GM12878 (cell line): ENCODE data around the gene PSMD11. TPM values are rescaled to one million over a fixed set of nuclear protein-coding genes. Genes with fewer than 3 reads are reported as not detected.

Experiments used
- ATAC-seq: fragments of 200-7000 bp; cut with Tn5 transposase; 3 replicates; pipeline ENCODE4 v1.9.1; 2020; ENCODE audit warnings: mild to moderate bottlenecking, moderate library complexity
- BruUV-seq: library from RNA; stranded (reverse); fragments of 400-500 nt; replicated peaks from 2 replicates; lab custom pipeline; 2021; lab: Mats Ljungman, UMichigan
- CTCF ChIA-PET: fragments of 300-600 bp; sonication (Branson Sonifier 250); formaldehyde crosslinking; extraction: SDS; loops from one replicate; lab custom pipeline; 2021; ENCODE audit warnings: inconsistent platforms; lab: Yijun Ruan, JAX
- POLR2A ChIA-PET: fragments of 350-600 bp; formaldehyde crosslinking; extraction: SDS; loops from one replicate; lab custom pipeline; 2021; ENCODE audit warnings: inconsistent platforms; lab: Charles Lee
- RAD21 ChIA-PET: fragments of 300-600 bp; sonication (Branson Sonifier 250); formaldehyde crosslinking; loops from one replicate; lab custom pipeline; 2023; ENCODE audit warnings: antibody characterized with exemption; ENCODE audit not compliant: unreplicated experiment; lab: Charles Lee
- SMC1A ChIA-PET: fragments of 300-600 bp; sonication (Branson Sonifier 250); formaldehyde crosslinking; loops from one replicate; lab custom pipeline; 2023; ENCODE audit not compliant: unreplicated experiment, uncharacterized antibody; lab: Charles Lee
- DNase-seq: peaks from one replicate; pipeline ENCODE4 v3.0.0-alpha.2; 2011; ENCODE audit warnings: low read depth, low spot score
- FAIRE-seq: peaks from 3 replicates; lab custom pipeline; 2011; peaks lifted over from hg19 to GRCh38; lab: Jason Lieb, UNC
- H2AFZ ChIP-seq: 2 replicates; pipeline ENCODE4 v1.6.0; 2011; ENCODE audit warnings: low read depth, low read length, control low read depth; ENCODE audit not compliant: control insufficient read depth
- H3K27ac ChIP-seq: 2 replicates; pipeline ENCODE4 v1.5.1; 2011; ENCODE audit warnings: control low read depth; ENCODE audit not compliant: control insufficient read depth, insufficient read depth
- H3K27me3 ChIP-seq, 2 experiments: replicated peaks in 1 of 2; 2 replicates each; pipeline versions ENCODE4 v1.6.0 to v1.6.1; 2011; ENCODE audit warnings: low read length in 1 of 2; ENCODE audit not compliant: control insufficient read depth in 2 of 2, insufficient read depth in 2 of 2
- H3K36me3 ChIP-seq, 2 experiments: 2 replicates each; pipeline ENCODE4 v1.5.1; 2011; ENCODE audit warnings: low read length in 1 of 2; ENCODE audit not compliant: control insufficient read depth in 2 of 2, insufficient read depth in 2 of 2
- H3K4me1 ChIP-seq: 2 replicates; pipeline ENCODE4 v1.6.1; 2011; ENCODE audit warnings: mild to moderate bottlenecking, low read length, moderate library complexity, mixed read lengths; ENCODE audit not compliant: control insufficient read depth, insufficient read depth
- H3K4me2 ChIP-seq: 2 replicates; pipeline ENCODE4 v1.6.0; 2011; ENCODE audit warnings: control low read depth; ENCODE audit not compliant: control insufficient read depth, insufficient read depth
- H3K4me3 ChIP-seq: fragments of 200-600 bp; sonication (generic); 2 replicates; pipeline ENCODE4 v1.5.1; 2016
- H3K79me2 ChIP-seq: 2 replicates; pipeline ENCODE4 v1.6.0; 2011; ENCODE audit warnings: low read length; ENCODE audit not compliant: control insufficient read depth, insufficient read depth
- H3K9ac ChIP-seq: 2 replicates; pipeline ENCODE4 v1.8.0; 2011; ENCODE audit warnings: low read length, control low read depth, mixed read lengths; ENCODE audit not compliant: control insufficient read depth, insufficient read depth
- H3K9me3 ChIP-seq: replicated peaks from 3 replicates; pipeline ENCODE4 v1.5.1; 2011; ENCODE audit warnings: mild to moderate bottlenecking, low read length; ENCODE audit not compliant: control insufficient read depth, insufficient read depth
- H4K20me1 ChIP-seq: 2 replicates; pipeline ENCODE4 v1.6.0; 2011; ENCODE audit not compliant: control insufficient read depth, insufficient read depth
- BMI1 ChIP-seq: fragments of 450-650 bp; IDR thresholded peaks from 2 replicates; pipeline ENCODE4 v1.6.1; 2016; ENCODE audit warnings: mild to moderate bottlenecking, moderate library complexity, borderline replicate concordance
- CHD2 ChIP-seq: IDR thresholded peaks from 2 replicates; pipeline ENCODE4 v1.6.1; 2011; ENCODE audit warnings: low read depth, low read length, improper control_type of control experiment, borderline replicate concordance
- NFIC ChIP-seq: IDR thresholded peaks from 2 replicates; pipeline ENCODE4 v1.6.1; 2012; ENCODE audit warnings: low read depth, mild to moderate bottlenecking, inconsistent platforms, low read length, moderate library complexity
- RAD21 ChIP-seq: IDR thresholded peaks from 2 replicates; pipeline ENCODE4 v1.6.1; 2011; ENCODE audit warnings: mild to moderate bottlenecking, low read depth, low read length, moderate library complexity; ENCODE audit not compliant: insufficient read depth
- RUNX3 ChIP-seq: IDR thresholded peaks from 2 replicates; pipeline ENCODE4 v1.6.1; 2012; ENCODE audit warnings: low read length, inconsistent platforms
- YY1 ChIP-seq: IDR thresholded peaks from 2 replicates; pipeline ENCODE4 v1.6.1; 2011; ENCODE audit warnings: low read depth, mild to moderate bottlenecking, low read length
- ZSCAN29 ChIP-seq: fragments of 450-650 bp; IDR thresholded peaks from 2 replicates; pipeline ENCODE4 v1.6.1; 2017; ENCODE audit warnings: mild to moderate bottlenecking, moderate library complexity
- WGBS: methylation state at CpG from one replicate; pipeline ENCODE4 v1.1.6; 2016; ENCODE audit warnings: low lambda C conversion rate; ENCODE audit not compliant: insufficient replicate concordance, insufficient coverage; ENCODE audit errors: missing lambda C conversion rate; 5-methylcytosine and 5-hydroxymethylcytosine counted together
- in situ Hi-C: fragments of 300-500 bp; cut with MboI; formaldehyde crosslinking; loops from 9 replicates; pipeline ENCODE4 v1.14.3; 2018; ENCODE audit warnings: mixed read lengths
- intact Hi-C: fragments of 100-400 bp; cut with micrococcal nuclease; formaldehyde crosslinking; loops from one replicate; pipeline ENCODE4 v1.14.2; 2022; ENCODE audit not compliant: unreplicated experiment
- polyA plus RNA-seq, 11 experiments: library from polyadenylated mRNA; depleted of rRNA in 4 of 11; unstranded in 6 of 11; stranded (reverse) in 5 of 11; fragments of >200 nt; fragmentation: Nextera tagmentation in 4 of 11; fragmentation: Illumina TruSeq in 1 of 11; extraction: Ambion mirVana in 4 of 11; extraction: Trizol in 1 of 11; gene quantifications; 1 replicate in 1 of 11; 2 replicates in 10 of 11; pipeline versions ENCODE4 v1.2.1 to v1.2.3, GENCODE V29; 2011 to 2016; ENCODE audit warnings: inconsistent platforms in 2 of 11, missing spikeins in 2 of 11, low read depth in 1 of 11
- total RNA-seq, 4 experiments: library from RNA; depleted of rRNA in 3 of 4; stranded (reverse); fragments of >200 nt in 3 of 4; fragmentation: Illumina TruSeq in 1 of 4; extraction: Trizol in 1 of 4; gene quantifications; 2 replicates each; pipeline versions ENCODE4 v1.2.1 to v1.2.3, GENCODE V29; 2013 to 2021
- TF ChIP-seq, protein P1 (sequence below): IDR thresholded peaks from 2 replicates; pipeline ENCODE4 v1.6.1; 2012; ENCODE audit warnings: low read depth, low read length, improper control_type of control experiment
- TF ChIP-seq, protein P2 (sequence below): fragments of 450-650 bp; IDR thresholded peaks from 2 replicates; pipeline ENCODE4 v1.6.1; 2017; ENCODE audit warnings: low read depth, mild to moderate bottlenecking, moderate library complexity

Gene PSMD11
- total and polyA plus RNA-seq, 10 of the 15 experiments (the other 5 are each of a cell fraction or from before 2014, with no cell fraction given), result 84.1 to 319 (median 120) TPM

DNA sequence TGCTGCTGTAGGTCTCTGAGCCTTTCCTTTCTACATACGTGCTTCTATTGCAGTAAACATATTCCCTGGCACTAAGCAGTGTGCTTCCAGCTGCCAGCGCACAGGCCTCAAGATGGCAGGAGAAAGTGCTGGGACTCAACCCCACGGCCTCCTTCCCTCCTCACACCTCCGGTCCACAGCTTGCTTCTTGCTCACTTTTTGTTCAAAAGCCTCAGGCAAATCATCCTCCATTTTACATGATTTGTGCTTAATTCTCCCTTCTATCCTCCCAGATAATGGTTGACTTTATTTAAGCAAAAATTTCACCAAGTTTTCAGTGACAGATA is 47.9 kb downstream of the PSMD11 start:
- in situ Hi-C loops (no loop called here), intact Hi-C loops (loop anchor here (1.0 kb wide), 2 partner anchors 11 to 31 kb away; no protein-coding TSS in a partner anchor)
- Histone ChIP-seq H3K4me1 (peaks cover 35% of the 10 kb centered on the region), H3K9me3 (no peaks in the 10 kb centered on the region), H3K36me3 (peaks cover 10 to 15% of the 10 kb centered on the region in 2 experiments; a peak in 3 of 4 replicates), H3K4me2 (peak overlapping the region; percentile 96), H3K79me2 (peaks cover 49% of the 10 kb centered on the region), H4K20me1 (no peaks in the 10 kb centered on the region), H3K27me3 (no peaks in the 10 kb centered on the region), H3K9ac (peak overlapping the region; percentile 79), H3K27ac (peak overlapping the region; percentile 81), H3K4me3 (no peak overlapping the region; the same call in 1 of the 2 replicates), H2AFZ (no peak overlapping the region; the same call in 1 of the 2 replicates)
- TF ChIP-seq RUNX3 (peak; percentile 1; the same call in 1 of the 2 replicates), ZSCAN29 (no peak), NFIC (0 out of 2 replicates have a peak, but pooled peaks have one; percentile 10), BMI1 (no peak), RAD21 (0 out of 2 replicates have a peak, but pooled peaks have one; percentile 9), YY1 (peak; percentile 75; the same call in 1 of the 2 replicates), CHD2 (0 out of 2 replicates have a peak, but pooled peaks have one; percentile 0)
- TF ChIP-seq, protein P1, sequence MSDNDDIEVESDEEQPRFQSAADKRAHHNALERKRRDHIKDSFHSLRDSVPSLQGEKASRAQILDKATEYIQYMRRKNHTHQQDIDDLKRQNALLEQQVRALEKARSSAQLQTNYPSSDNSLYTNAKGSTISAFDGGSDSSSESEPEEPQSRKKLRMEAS, result 0 out of 2 replicates have a peak, but pooled peaks have one; percentile 0
- TF ChIP-seq, protein P2, sequence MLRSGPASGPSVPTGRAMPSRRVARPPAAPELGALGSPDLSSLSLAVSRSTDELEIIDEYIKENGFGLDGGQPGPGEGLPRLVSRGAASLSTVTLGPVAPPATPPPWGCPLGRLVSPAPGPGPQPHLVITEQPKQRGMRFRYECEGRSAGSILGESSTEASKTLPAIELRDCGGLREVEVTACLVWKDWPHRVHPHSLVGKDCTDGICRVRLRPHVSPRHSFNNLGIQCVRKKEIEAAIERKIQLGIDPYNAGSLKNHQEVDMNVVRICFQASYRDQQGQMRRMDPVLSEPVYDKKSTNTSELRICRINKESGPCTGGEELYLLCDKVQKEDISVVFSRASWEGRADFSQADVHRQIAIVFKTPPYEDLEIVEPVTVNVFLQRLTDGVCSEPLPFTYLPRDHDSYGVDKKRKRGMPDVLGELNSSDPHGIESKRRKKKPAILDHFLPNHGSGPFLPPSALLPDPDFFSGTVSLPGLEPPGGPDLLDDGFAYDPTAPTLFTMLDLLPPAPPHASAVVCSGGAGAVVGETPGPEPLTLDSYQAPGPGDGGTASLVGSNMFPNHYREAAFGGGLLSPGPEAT, result peak; percentile 18
- SMC1A ChIA-PET, result interaction anchor here (0.7 to 11.9 kb wide), 13 partner anchors 9 to 115 kb away, joined by 3 to 286 read pairs (median 8); no protein-coding TSS in a partner anchor
- POLR2A ChIA-PET, result interaction anchor here (1.1 to 12.5 kb wide), 7 partner anchors 9 to 76 kb away, joined by 4 to 308 read pairs (median 16); no protein-coding TSS in a partner anchor
- DNase-seq (no peak), ATAC-seq (no peak), FAIRE-seq (no peak)
- BruUV-seq, result no TSS peak
- RAD21 ChIA-PET, result interaction anchor here (1.0 to 16.4 kb wide), 9 partner anchors 11 to 116 kb away, joined by 3 to 543 read pairs (median 5); no protein-coding TSS in a partner anchor
- CTCF ChIA-PET, result interaction anchor here (0.7 to 7.0 kb wide), 13 partner anchors 9 to 123 kb away, joined by 3 to 83 read pairs (median 4); no protein-coding TSS in a partner anchor
- 9% methylated on average over 4 of the region's 4 CpGs for WGBS
